Lung (tissue), 12 donors: Measurements from ENCODE around the gene GPR84. TPM values are rescaled to one million over a fixed set of nuclear protein-coding genes. Genes with fewer than 3 reads are reported as not detected.

Experiments
- ATAC-seq: fragments of 200-7000 bp; cut with Tn5 transposase; one replicate; pipeline ENCODE4 v1.9.1; 2020; ENCODE audit warnings: moderate number of reproducible peaks; ENCODE audit not compliant: insufficient read depth, low FRiP score
- DNase-seq, 3 donors: peaks; one replicate each; pipeline ENCODE4 v3.0.0-alpha.2; 2013 to 2017
- H3K27ac ChIP-seq, 2 donors: one replicate each; pipeline ENCODE4 v1.5.1; 2013; ENCODE audit warnings: mild to moderate bottlenecking in 2 of 2, moderate library complexity in 2 of 2, control low read depth in 1 of 2, inconsistent platforms in 1 of 2, low read depth in 1 of 2, low read length in 1 of 2
- H3K27me3 ChIP-seq, 3 donors: one replicate each; pipeline ENCODE4 v1.5.1; 2013; ENCODE audit warnings: low read length in 2 of 3; ENCODE audit not compliant: control insufficient read depth in 3 of 3, insufficient read depth in 3 of 3
- H3K36me3 ChIP-seq, 4 donors: one replicate each; pipeline ENCODE4 v1.5.1; 2013; ENCODE audit warnings: low read length in 4 of 4, mild to moderate bottlenecking in 1 of 4, moderate library complexity in 1 of 4; ENCODE audit not compliant: control insufficient read depth in 4 of 4, insufficient read depth in 4 of 4
- H3K4me1 ChIP-seq, 5 donors: one replicate each; pipeline ENCODE4 v1.5.1; 2013; ENCODE audit warnings: low read length in 5 of 5, mild to moderate bottlenecking in 2 of 5, moderate library complexity in 1 of 5; ENCODE audit not compliant: control insufficient read depth in 5 of 5, insufficient read depth in 5 of 5
- H3K4me3 ChIP-seq: one replicate; pipeline ENCODE4 v1.5.1; 2013; ENCODE audit warnings: mild to moderate bottlenecking, control low read depth, moderate library complexity
- H3K9ac ChIP-seq, 2 donors: one replicate each; pipeline ENCODE4 v1.5.1; 2013; ENCODE audit warnings: low read length in 2 of 2, control low read depth in 1 of 2; ENCODE audit not compliant: insufficient read depth in 1 of 2
- H3K9me3 ChIP-seq, 4 donors: one replicate each; pipeline ENCODE4 v1.5.1; 2013; ENCODE audit warnings: low read length in 3 of 4, mild to moderate bottlenecking in 1 of 4, moderate library complexity in 1 of 4; ENCODE audit not compliant: control insufficient read depth in 4 of 4, insufficient read depth in 3 of 4
- WGBS, 2 donors: extraction: QIAGEN DNeasy Blood & Tissue Kit; methylation state at CpG; one replicate each; pipeline ENCODE4 v1.1.7; 2013; 5-methylcytosine and 5-hydroxymethylcytosine counted together
- polyA plus RNA-seq, 2 donors: library from polyadenylated mRNA; stranded (reverse); fragments of 200-250 nt; gene quantifications; one replicate each; pipeline ENCODE4 v1.2.1, GENCODE V29; 2013
- total RNA-seq, 2 donors: library from RNA; depleted of rRNA in 1 of 2; stranded (reverse); fragments of >200 nt in 1 of 2; gene quantifications; one replicate each; pipeline ENCODE4 v1.2.1, GENCODE V29; 2014 to 2021
- TF ChIP-seq, protein P1 (sequence below): IDR thresholded peaks from 2 replicates; pipeline ENCODE4 v1.5.1; 2012; ENCODE audit warnings: mild to moderate bottlenecking; ENCODE audit errors: control extremely low read depth, extremely low read depth
- donor health status: control.
- donor health status: control.
- donor health status: Bipolar disorder and iron deficiency.
- donor health status: healthy.
- donor health status: DM: yes; HTN: yes; CAD: no.

GPR84 gene
- total and polyA plus RNA-seq, 4 donors = 0.73 to 76.1 (median 2.1) TPM

DNA sequence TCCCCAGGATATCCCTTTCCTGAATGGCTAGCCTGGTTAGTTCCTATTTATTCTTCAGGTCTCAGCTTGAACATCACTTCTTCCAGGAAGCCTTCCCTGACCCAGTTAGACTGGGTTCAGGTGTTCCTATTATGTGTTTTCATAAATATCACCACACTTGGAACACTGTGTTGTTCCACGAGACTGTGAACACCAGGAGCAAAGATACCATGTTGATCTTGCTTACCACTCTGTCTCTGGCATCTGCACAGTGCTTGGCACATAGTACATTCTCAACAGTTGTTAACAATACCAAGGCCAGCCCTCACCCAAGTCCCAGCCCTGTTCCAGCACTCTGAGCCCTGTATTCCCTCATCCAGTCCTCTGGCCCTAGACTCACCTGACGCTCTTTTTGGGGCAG, 33.9 kb upstream of the GPR84 start:
- Histone ChIP-seq H3K4me1 (no peaks in the 10 kb centered on the region), H3K9ac (no peak overlapping the region), H3K9me3 (no peaks in the 10 kb centered on the region), H3K4me3 (no peak overlapping the region), H3K36me3 (peaks cover 34 to 66% (median 43%) of the 10 kb centered on the region in 4 donors), H3K27ac (no peak overlapping the region), H3K27me3 (no peaks in the 10 kb centered on the region)
- DNase-seq = no peak
- 93 to 98% methylated on average over 2 of the region's 2 CpGs for WGBS, 2 donors
- no peak for ATAC-seq
- TF ChIP-seq, protein P1, sequence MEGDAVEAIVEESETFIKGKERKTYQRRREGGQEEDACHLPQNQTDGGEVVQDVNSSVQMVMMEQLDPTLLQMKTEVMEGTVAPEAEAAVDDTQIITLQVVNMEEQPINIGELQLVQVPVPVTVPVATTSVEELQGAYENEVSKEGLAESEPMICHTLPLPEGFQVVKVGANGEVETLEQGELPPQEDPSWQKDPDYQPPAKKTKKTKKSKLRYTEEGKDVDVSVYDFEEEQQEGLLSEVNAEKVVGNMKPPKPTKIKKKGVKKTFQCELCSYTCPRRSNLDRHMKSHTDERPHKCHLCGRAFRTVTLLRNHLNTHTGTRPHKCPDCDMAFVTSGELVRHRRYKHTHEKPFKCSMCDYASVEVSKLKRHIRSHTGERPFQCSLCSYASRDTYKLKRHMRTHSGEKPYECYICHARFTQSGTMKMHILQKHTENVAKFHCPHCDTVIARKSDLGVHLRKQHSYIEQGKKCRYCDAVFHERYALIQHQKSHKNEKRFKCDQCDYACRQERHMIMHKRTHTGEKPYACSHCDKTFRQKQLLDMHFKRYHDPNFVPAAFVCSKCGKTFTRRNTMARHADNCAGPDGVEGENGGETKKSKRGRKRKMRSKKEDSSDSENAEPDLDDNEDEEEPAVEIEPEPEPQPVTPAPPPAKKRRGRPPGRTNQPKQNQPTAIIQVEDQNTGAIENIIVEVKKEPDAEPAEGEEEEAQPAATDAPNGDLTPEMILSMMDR = no peak

DNA sequence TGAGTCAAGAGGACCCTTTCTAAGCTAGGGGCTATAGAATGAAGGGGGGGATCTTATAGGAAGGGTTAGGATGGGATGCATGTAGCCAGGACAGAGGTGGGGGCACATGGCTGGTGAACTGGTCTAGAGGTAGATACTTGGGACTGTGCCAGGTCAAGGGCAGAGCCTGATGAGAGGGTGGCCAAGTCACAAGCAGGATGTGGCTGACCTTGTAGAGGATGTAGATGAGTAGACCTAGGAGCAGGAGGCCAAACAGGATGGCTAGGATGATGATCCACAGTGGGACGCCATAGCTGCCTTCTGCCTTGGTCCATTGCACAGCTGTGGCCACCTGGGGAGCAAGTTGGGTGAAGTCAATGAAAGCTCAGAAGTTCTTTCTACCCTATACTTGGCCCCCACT, 32.9 kb upstream of the GPR84 start:
- ATAC-seq (no peak), DNase-seq (no peak)
- TF ChIP-seq, protein P1 = no peak
- H3K27ac ChIP-seq = no peak overlapping the region
- no peaks in the 10 kb centered on the region for H3K27me3 ChIP-seq
- WGBS, 2 donors = 93 to 100% methylated on average over 1 of the region's 1 CpG
- H3K4me3 ChIP-seq = no peak overlapping the region
- H3K4me1 ChIP-seq = no peaks in the 10 kb centered on the region
- no peaks in the 10 kb centered on the region for H3K9me3 ChIP-seq
- peaks cover 29 to 60% (median 39%) of the 10 kb centered on the region in 4 donors for H3K36me3 ChIP-seq
- H3K9ac ChIP-seq = no peak overlapping the region

DNA sequence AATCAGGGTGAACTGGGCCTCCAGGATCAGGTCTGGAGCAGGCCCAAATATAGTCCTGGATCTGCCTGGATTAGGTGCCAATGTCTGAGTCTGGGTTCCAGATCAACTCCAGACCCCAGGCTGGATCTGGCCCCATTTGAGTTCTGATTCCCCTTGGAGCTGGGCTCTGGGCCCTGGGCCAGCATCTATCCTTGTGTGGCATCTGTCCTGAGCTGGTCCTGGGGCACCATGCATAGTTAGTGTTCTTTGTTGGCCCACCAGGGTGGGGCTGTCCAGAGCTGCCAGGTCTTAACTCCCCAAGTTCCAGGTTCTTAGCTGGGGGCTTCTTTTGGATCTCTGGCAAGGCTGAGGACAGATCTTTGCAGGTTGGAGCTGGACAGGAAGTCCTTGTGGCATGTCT, 31.3 kb upstream of the GPR84 start:
- peaks cover 0 to 1% (median 0%) of the 10 kb centered on the region in 5 donors for H3K4me1 ChIP-seq
- TF ChIP-seq, protein P1 = no peak
- H3K27me3 ChIP-seq = no peaks in the 10 kb centered on the region
- peaks cover 26 to 44% (median 30%) of the 10 kb centered on the region in 4 donors for H3K36me3 ChIP-seq
- H3K4me3 ChIP-seq = no peak overlapping the region
- H3K9ac ChIP-seq = no peak overlapping the region
- ATAC-seq (no peak), DNase-seq (no peak)
- no peaks in the 10 kb centered on the region for H3K9me3 ChIP-seq
- no peak overlapping the region for H3K27ac ChIP-seq

DNA sequence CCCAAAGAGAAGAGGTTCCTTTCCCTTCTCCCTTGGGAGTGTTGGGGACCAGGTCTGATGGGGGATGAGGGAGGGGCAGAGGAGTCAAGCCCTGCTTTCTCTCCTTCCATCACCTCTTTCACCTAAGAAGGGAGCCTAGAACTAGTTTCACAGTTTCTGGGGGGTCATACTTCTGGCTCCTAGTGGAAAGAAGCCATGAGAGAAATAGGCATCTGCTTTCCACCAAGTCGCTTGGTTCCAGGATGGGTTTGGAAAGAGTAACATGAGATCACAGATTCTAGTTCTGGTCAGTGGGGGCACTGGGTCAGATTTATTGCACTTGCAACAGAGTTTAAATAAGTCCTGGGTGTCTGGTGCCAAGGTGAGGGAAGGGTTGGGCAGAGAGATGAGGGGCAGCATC, 30.7 kb upstream of the GPR84 start:
- H3K27ac ChIP-seq = no peak overlapping the region
- H3K4me1 ChIP-seq = peaks cover 0 to 3% (median 0%) of the 10 kb centered on the region in 5 donors
- no peak for ATAC-seq
- DNase-seq = no peak
- H3K9ac ChIP-seq = no peak overlapping the region
- 95 to 97% methylated on average over 1 of the region's 1 CpG for WGBS, 2 donors
- H3K4me3 ChIP-seq = no peak overlapping the region
- no peaks in the 10 kb centered on the region for H3K9me3 ChIP-seq
- H3K27me3 ChIP-seq = no peaks in the 10 kb centered on the region
- H3K36me3 ChIP-seq = peaks cover 26 to 42% (median 28%) of the 10 kb centered on the region in 4 donors
- TF ChIP-seq, protein P1 = no peak
